NCI-H1930 (cell line): ENCODE results near the gene RNU2-1.
A peak's percentile ranks its signal among the peaks of the same experiment; 100 is the strongest.
"Not testable (repeated sequence)": the region's sequence is repeated elsewhere in the genome, so short reads cannot be mapped to it uniquely, and the experiment has no call there.

Experiments used
- DNase-seq, 2 experiments: peaks; one replicate each; lab custom pipeline; 2025; lab: John Stamatoyannopoulos, UW

RNU2-1 gene

DNA sequence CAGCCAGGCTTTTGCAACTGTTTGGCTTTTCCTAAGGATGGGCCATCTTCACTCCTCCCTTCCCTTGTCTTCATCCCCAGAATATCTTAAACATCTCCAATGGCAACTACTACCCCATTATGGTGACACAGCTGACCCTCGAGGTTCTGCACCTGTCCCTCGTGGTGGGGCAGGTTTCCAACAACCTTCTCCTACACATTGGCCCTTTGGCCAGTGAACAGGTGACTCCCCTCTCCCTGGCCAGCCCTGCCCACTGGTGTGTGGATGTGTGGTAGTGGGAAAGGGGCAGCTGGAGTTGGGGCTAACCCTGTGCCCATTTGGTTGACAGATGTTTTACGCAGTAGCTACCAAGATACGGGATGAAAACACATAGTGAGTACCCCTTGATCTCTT is 17.4 kb downstream of the RNU2-1 start:
- no peak for DNase-seq

DNA sequence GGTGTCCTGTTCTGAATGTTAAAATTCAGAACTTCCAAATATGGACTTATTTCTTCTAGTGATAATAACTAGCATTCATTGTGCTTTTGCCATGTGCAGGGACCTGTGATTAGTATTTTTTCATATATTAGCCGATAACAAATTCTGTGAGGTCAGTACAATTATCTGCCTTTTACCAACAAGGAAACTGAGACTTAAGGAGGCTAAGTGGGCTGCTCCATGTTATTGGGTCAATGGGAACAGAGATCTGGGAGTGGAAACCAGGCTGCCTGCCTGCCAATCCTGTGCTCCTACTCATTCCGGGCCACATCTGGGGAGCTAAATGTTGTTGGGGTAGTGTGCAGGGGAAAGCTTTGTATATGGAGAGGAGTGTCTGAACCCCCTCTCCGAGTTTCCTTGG is 18.4 kb downstream of the RNU2-1 start:
- no peak for DNase-seq

DNA sequence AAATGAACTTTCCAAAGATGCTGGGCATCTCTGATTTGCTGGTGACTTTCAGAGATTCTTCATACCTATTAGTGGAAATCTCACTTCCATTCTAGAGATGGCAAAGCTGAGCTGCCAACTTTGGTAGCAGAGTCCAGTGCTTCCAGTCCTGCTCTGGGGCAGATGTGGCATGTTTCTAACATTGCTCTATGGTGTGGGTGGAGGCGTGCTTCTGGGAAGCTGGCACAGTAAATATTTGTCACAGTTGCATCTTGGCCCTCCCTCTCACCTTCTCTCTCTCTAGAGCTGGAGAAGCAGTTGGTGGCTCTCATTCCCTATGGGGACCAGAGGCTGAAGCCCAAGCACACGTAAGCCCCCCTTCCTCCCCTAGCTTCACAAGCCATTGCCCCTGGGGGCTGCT is 20.2 kb downstream of the RNU2-1 start:
- DNase-seq = no peak

GRCh38 chr17:43212641-43213490 is 20.9 kb downstream of the RNU2-1 start:
- DNase-seq = no peak

DNA sequence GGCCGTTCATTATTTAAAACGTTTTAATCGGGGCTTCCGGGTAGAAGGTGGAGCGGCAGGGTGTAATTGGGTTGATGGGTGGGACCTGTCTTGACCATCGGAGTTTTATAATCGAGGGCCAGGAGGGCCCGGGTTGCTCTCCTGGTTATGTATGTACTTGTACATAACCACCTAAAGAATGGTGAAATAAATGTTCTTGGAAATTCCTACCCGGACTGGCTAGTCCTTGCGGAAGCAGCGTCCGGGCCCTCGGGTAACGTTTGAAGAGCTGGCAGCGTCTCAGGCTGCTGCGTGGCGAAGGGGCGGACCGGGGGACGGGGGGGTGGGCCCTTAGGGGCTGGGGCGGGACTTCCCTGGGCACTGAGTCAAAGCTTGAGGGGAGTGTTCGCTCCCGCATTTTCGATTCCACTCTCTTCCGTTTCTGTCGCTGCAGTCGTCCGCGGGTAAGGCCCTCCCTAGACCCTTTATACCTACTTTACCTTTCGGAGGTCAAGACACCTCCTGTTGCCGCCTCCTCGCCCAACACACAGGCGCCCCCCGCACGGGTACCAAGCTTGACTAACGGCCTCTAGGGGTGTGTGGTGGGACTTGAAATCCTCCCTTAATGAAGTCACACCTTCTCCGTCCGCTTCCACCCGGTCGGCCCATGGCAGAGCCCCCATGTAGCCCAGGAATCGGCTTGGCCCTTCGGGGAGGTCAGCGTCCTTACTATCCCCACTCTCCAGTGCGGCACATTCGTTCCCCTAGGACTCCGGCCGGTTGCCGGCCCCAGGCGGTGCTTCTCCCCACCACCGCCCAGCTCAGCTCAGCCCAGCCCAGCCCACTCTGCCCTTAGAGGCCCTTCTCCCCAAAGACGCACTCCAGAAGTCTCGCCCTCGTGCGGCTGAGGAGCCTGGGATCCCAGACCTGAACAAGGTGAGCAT is 22.0 kb downstream of the RNU2-1 start, which contains the start of gene TMEM106A:
Gene TMEM106A (plus strand): TSS at position 396 of the 923 bp plus-strand sequence. CDS start 1,167 bp downstream, outside the sequence.
- no peak for DNase-seq

DNA sequence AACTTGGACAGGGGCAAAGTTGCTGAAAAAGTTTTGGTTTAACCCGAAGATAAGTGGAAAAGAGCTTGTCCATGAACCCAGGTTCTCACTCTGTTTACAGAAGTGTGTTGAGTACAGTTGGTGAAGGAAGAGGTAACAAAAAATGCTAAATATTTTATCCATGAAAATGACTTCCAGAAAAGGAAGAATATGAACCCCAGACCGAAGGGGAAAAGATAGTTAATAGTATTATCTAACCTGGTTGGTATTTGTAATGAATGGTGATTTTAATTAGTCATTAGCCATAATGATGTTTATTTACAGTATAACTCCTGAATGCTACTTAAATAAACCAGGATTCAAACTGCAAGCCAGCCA is 22.7 kb downstream of the RNU2-1 start:
- no peak for DNase-seq

DNA sequence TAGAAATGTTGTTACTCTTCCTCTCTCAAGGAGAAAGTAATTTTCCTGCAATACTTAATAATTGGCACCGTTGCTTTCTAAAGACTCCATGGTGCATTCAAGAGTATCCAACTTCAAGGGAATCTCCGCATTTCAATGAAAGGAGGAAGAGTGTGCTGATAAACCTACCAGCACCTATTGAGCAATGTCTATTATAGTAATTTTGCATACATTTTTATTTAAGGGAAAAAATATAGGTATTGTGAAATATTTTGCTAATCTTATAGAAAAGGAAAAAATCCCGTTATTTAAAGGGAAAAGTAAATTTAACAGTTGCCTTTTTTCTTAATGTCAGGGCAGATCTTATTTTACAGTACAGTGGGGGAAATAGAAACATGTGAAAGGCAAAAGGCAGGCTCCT is 23.2 kb downstream of the RNU2-1 start:
- no peak for DNase-seq

DNA sequence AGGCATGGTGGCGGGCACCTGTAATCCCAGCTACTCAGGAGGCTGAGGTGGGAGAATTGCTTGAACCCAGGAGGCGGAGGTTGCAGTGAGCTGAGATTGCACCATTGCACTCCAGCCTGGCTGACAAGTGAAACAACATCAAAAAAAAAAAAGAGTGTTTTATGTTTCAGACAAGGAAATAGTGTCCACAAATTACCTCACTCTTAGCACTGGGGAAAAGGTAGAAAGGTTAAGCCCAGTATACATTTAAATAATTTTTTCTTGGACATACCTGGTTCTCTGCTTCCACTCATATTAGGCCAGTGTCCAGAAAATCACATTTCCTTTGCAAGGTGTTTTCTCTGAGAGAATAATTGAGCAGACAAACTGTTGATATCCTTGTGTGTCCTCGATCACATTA is 30.8 kb downstream of the RNU2-1 start:
- not testable (repeated sequence) for DNase-seq

GRCh38 chr17:43200127-43200526 is 33.6 kb downstream of the RNU2-1 start:
- peak; percentile 16 to 57 for DNase-seq

GRCh38 chr17:43199633-43200032 is 34.1 kb downstream of the RNU2-1 start:
- no peak for DNase-seq

DNA sequence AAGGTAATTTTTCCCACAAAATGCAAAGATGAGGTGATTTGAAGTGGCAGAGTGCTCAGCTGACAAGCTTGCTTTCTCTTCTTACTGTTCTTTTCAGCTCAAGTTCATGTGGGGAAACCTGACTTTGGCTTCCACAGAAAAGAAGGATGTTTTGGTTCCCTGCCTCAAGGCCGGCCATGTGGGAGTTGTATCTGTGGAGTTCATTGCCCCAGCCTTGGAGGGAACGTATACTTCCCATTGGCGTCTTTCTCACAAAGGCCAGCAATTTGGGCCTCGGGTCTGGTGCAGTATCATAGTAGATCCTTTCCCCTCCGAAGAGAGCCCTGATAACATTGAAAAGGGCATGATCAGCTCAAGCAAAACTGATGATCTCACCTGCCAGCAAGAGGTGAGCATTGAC is 40.5 kb downstream of the RNU2-1 start:
- no peak for DNase-seq

GRCh38 chr17:43186656-43187055 is 47.1 kb downstream of the RNU2-1 start:
- DNase-seq = not testable (repeated sequence)

DNA sequence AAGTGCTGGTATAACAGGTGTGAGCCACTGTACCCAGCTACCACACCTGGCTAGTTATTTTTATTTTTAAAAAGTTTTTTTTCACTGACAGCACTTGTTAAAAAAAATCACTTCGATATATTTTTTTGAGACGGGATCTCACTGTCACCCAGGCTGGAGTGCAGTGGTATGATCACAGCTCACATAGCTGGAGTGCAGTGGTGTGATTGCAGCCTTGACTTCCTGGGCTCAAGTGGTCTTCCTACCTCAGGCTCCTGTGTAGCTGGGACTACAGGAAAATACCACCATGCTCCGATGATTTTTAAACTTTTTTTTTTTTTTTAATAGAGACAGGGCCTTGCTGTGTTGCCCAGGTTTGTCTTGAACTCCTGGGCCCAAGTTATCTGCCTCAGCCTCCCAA is 49.9 kb downstream of the RNU2-1 start:
- no peak for DNase-seq
